Uterus (tissue), 4 donors: ENCODE data around the gene CBARP. TPM values are rescaled to one million over a fixed set of nuclear protein-coding genes. Genes with fewer than 3 reads are reported as not detected.
A peak's percentile ranks its signal among the peaks of the same experiment; 100 is the strongest.

Experiments
- DNase-seq, 2 donors: peaks; one replicate each; pipeline ENCODE4 v3.0.0-alpha.2; 2019 to 2020
- H3K27ac ChIP-seq, 2 donors: fragments of 200-600 bp; sonication (generic); 1 replicate in 1 of 2; 2 replicates in 1 of 2; pipeline ENCODE4 v1.5.1; 2016 to 2018
- H3K27me3 ChIP-seq, 2 donors: fragments of 200-600 bp; sonication (generic); one replicate each; pipeline ENCODE4 v1.5.1; 2018 to 2019; ENCODE audit warnings: control low read depth in 1 of 2
- H3K36me3 ChIP-seq, 2 donors: fragments of 200-600 bp; sonication (generic); one replicate each; pipeline ENCODE4 v1.5.1; 2019; ENCODE audit warnings: control low read depth in 1 of 2
- H3K4me1 ChIP-seq, 2 donors: fragments of 200-600 bp; sonication (generic); one replicate each; pipeline ENCODE4 v1.5.1; 2018 to 2019; ENCODE audit warnings: control low read depth in 1 of 2
- H3K4me3 ChIP-seq, 2 donors: fragments of 200-600 bp; sonication (generic); 1 replicate in 1 of 2; 2 replicates in 1 of 2; pipeline ENCODE4 v1.5.1; 2018 to 2019; ENCODE audit warnings: mild to moderate bottlenecking in 1 of 2
- H3K9me3 ChIP-seq, 2 donors: fragments of 200-600 bp; sonication (generic); one replicate each; pipeline ENCODE4 v1.5.1; 2019; ENCODE audit warnings: control low read depth in 1 of 2
- POLR2A ChIP-seq, 2 donors: fragments of 450-650 bp; IDR thresholded peaks; one replicate each; pipeline ENCODE4 v1.6.1; 2016; ENCODE audit warnings: antibody characterized with exemption in 2 of 2, mild to moderate bottlenecking in 1 of 2, moderate library complexity in 1 of 2
- intact Hi-C: fragments of 100-400 bp; cut with DNase I; formaldehyde crosslinking; loops from one replicate; pipeline ENCODE4 v1.15.1; 2023; ENCODE audit warnings: low total_unique reads
- total RNA-seq, 4 donors: library from RNA; depleted of rRNA in 3 of 4; stranded (reverse); fragments of >200 nt in 3 of 4; gene quantifications; one replicate each; pipeline versions ENCODE4 v1.1.0 to v1.2.4, GENCODE V29; 2014 to 2023
- TF ChIP-seq, protein P1 (sequence below), 4 experiments: fragments of 200-600 bp in 2 of 4; fragments of 450-650 bp in 2 of 4; sonication (generic) in 2 of 4; IDR thresholded peaks; one replicate each; pipeline ENCODE4 v1.5.1; 2016 to 2019; ENCODE audit warnings: antibody characterized with exemption in 4 of 4, mild to moderate bottlenecking in 2 of 4, moderate library complexity in 1 of 4
- donor health status: DM: yes; HTN: yes; CAD: no.

The CBARP gene
- total RNA-seq, 4 donors from 2014 or later: 0.26 to 1.5 (median 1.0) TPM; not detected in 1

- Histone ChIP-seq H3K27me3 (no peaks in the 10 kb centered on the region), H3K27ac (no peak overlapping the region), H3K4me1 (peaks cover 0 to 8% of the 10 kb centered on the region in 2 donors), H3K4me3 (no peak overlapping the region), H3K36me3 (no peaks in the 10 kb centered on the region), H3K9me3 (no peaks in the 10 kb centered on the region)
- no peak for DNase-seq
- TF ChIP-seq POLR2A (IDR thresholded peaks at IDR 0.05): no peak
- TF ChIP-seq, protein P1, sequence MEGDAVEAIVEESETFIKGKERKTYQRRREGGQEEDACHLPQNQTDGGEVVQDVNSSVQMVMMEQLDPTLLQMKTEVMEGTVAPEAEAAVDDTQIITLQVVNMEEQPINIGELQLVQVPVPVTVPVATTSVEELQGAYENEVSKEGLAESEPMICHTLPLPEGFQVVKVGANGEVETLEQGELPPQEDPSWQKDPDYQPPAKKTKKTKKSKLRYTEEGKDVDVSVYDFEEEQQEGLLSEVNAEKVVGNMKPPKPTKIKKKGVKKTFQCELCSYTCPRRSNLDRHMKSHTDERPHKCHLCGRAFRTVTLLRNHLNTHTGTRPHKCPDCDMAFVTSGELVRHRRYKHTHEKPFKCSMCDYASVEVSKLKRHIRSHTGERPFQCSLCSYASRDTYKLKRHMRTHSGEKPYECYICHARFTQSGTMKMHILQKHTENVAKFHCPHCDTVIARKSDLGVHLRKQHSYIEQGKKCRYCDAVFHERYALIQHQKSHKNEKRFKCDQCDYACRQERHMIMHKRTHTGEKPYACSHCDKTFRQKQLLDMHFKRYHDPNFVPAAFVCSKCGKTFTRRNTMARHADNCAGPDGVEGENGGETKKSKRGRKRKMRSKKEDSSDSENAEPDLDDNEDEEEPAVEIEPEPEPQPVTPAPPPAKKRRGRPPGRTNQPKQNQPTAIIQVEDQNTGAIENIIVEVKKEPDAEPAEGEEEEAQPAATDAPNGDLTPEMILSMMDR (IDR thresholded peaks at IDR 0.05): no peak
- intact Hi-C loops: no loop called here
Observed at GRCh38 chr19:1222394-1222793, 15.4 kb downstream of the CBARP start.

DNA sequence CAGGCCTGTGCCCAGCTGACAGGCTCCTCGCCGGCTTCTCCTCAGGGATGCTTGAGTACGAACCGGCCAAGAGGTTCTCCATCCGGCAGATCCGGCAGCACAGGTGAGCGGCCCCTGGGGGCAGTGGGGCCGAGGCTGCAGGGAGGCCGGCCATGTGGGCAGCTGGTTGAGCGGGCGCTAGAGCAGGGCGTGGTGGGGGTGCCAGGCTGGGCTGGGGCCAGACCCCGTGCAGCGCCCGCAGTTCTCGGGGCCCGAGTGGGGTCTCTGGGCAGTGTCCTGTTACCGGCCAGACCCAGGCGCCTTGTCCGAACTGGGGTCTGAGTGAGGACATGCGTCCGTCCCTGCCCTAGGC lies 15.9 kb downstream of the CBARP start:
- H3K9me3 ChIP-seq: no peaks in the 10 kb centered on the region
- no peak overlapping the region for H3K4me3 ChIP-seq
- H3K27me3 ChIP-seq: no peaks in the 10 kb centered on the region
- DNase-seq: no peak
- H3K27ac ChIP-seq: peak overlapping the region in 1 of 2 donors; percentile 2
- intact Hi-C loops: no loop called here
- no peaks in the 10 kb centered on the region for H3K36me3 ChIP-seq
- peaks cover 0 to 8% of the 10 kb centered on the region in 2 donors for H3K4me1 ChIP-seq
- no peak for TF ChIP-seq POLR2A (IDR thresholded peaks at IDR 0.05)
- TF ChIP-seq, protein P1 (IDR thresholded peaks at IDR 0.05): no peak

- TF ChIP-seq, protein P1 (IDR thresholded peaks at IDR 0.05): peak; percentile 25 to 66 (median 52)
- TF ChIP-seq POLR2A (IDR thresholded peaks at IDR 0.05): no peak
- Histone ChIP-seq H3K9me3 (no peaks in the 10 kb centered on the region), H3K4me3 (no peak overlapping the region), H3K4me1 (peaks cover 0 to 8% of the 10 kb centered on the region in 2 donors), H3K27me3 (no peaks in the 10 kb centered on the region), H3K27ac (peak overlapping the region in 1 of 2 donors; percentile 2), H3K36me3 (no peaks in the 10 kb centered on the region)
- DNase-seq: peak; percentile 48 to 65
- intact Hi-C loops: no loop called here
Observed at GRCh38 chr19:1220976-1221903, 16.6 kb downstream of the CBARP start.

GRCh38 chr19:1220477-1220930 lies 17.3 kb downstream of the CBARP start:
- Histone ChIP-seq H3K36me3 (no peaks in the 10 kb centered on the region), H3K4me3 (no peak overlapping the region), H3K9me3 (no peaks in the 10 kb centered on the region), H3K4me1 (peaks cover 0 to 8% of the 10 kb centered on the region in 2 donors), H3K27me3 (no peaks in the 10 kb centered on the region), H3K27ac (no peak overlapping the region)
- no peak for TF ChIP-seq POLR2A (IDR thresholded peaks at IDR 0.05)
- TF ChIP-seq, protein P1 (IDR thresholded peaks at IDR 0.05): no peak
- intact Hi-C loops: no loop called here
- no peak for DNase-seq

GRCh38 chr19:1219786-1220476 lies 17.9 kb downstream of the CBARP start:
- no peak for TF ChIP-seq POLR2A (IDR thresholded peaks at IDR 0.05)
- TF ChIP-seq, protein P1 (IDR thresholded peaks at IDR 0.05): no peak
- Histone ChIP-seq H3K4me1 (peaks cover 4 to 14% of the 10 kb centered on the region in 2 donors), H3K9me3 (no peaks in the 10 kb centered on the region), H3K4me3 (no peak overlapping the region), H3K36me3 (no peaks in the 10 kb centered on the region), H3K27me3 (no peaks in the 10 kb centered on the region), H3K27ac (no peak overlapping the region)
- intact Hi-C loops: no loop called here
- no peak for DNase-seq
